Activated CD4-positive, CD25-positive, alpha-beta regulatory T cell (primary cell): ENCODE results near the gene ACP3.
"Not testable (repeated sequence)": the region's sequence is repeated elsewhere in the genome, so short reads cannot be mapped to it uniquely, and the experiment has no call there.

Source experiments
- DNase-seq, 4 experiments: peaks; one replicate each; lab custom pipeline; 2025; lab: John Stamatoyannopoulos, UW

ACP3 gene

GRCh38 chr3:132362329-132362728 lies 45.1 kb downstream of the ACP3 start:
- DNase-seq = no peak

GRCh38 chr3:132368515-132368914 lies 51.3 kb downstream of the ACP3 start:
- DNase-seq = no peak

- DNase-seq = no peak
Observed at GRCh38 chr3:132368962-132369361, 51.8 kb downstream of the ACP3 start.

GRCh38 chr3:132376945-132377354 lies 59.7 kb downstream of the ACP3 start:
- DNase-seq = not testable (repeated sequence)

GRCh38 chr3:132378048-132378762 lies 61.0 kb downstream of the ACP3 start:
- no peak for DNase-seq

DNA sequence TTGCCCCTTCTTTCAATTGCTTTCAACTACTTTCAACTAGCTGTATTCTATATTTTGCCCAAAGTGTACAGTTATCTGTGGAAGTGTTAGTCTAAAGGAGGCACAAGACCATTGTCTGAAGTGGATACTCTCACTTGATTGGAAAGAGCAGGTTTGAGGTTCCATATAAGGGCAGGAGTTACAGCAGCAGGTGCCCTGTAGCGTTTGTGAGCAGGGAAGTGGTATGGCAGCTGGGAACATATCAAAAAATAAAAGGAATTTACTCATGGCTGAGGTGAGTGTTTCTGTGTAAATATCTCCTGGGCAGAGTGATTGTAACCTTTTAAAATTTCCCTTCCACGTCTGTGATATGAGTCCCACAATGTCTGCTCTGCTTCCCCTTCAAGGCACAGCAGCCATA lies 61.6 kb downstream of the ACP3 start:
- no peak for DNase-seq

GRCh38 chr3:132380920-132381319 lies 63.7 kb downstream of the ACP3 start:
- DNase-seq = no peak

GRCh38 chr3:132381348-132381944 lies 64.2 kb downstream of the ACP3 start:
- DNase-seq = no peak

DNA sequence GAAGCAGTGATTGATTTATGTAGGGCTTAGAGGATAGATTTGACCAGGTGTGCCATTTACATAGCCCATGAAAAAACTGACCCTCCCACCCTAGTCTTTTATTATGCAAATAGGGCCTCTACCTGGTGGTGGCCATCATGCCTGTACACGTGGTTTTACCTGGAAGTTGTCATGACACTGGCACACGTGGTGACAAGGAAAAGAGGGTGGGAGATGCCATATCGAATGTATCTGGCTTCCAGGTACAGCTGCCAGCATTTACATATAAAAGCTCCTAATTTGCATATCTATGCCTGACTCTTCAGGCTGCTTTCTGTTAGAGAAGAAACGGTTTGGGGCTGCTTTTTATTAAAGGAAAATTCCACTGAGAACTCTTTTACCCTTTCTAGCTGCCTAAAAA lies 65.1 kb downstream of the ACP3 start:
- no peak for DNase-seq

GRCh38 chr3:132382688-132383194 lies 65.5 kb downstream of the ACP3 start:
- no peak for DNase-seq

DNA sequence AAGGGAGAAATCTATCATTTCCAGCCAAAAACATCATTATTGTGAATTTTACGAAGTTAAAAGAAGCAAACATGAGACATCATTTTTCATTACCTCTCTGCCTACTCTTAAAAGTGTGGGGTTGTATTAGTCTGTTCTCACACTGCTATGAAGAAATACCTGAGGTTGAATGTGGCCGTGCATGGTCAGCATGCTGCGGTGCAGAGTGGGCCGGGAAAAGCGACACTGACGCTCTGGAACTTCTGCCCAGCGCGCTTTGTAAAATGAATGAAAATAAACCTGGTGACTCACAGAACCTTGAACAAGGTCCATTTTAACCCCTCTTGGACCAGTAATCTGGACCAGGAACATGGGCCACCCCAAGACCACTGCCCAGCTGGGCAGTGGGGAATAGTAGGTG lies 69.1 kb downstream of the ACP3 start:
- DNase-seq = no peak

DNA sequence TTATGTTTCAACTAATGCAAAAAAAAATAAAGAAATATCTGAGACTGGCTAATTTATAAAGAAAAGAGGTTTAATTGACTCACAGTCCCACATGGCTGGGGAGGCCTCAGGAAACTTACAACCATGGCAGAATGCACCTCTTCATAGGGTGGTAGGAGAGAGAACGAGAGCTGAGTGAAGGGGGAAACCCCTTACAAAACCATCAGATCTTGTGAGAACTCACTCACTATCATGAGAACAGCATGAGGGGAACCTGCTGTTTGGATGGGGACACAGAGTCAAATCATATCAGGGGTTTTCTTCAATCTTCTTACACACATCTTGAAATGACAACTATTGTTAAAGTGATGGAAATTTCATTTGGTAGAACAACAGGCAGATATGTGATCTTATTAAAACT lies 75.5 kb downstream of the ACP3 start:
- not testable (repeated sequence) for DNase-seq

DNA sequence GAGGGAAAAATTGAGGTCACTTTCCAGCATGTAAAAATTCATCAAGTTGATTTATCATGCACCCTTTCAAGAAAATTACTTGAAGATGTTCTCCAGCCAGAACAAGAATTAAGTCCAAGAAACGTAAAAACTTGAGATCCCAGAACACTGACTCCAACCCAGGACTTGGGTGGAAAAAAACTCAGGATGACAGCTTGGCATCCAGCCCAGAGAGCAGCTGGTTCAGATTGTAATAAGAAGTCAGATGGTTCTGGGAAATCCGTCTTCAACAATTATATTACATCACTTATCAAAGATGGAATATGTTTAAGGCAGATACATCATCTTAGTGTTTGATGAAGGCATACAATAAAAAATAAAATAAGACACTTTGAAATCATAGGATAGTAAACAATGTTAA lies 77.1 kb downstream of the ACP3 start:
- no peak for DNase-seq

DNA sequence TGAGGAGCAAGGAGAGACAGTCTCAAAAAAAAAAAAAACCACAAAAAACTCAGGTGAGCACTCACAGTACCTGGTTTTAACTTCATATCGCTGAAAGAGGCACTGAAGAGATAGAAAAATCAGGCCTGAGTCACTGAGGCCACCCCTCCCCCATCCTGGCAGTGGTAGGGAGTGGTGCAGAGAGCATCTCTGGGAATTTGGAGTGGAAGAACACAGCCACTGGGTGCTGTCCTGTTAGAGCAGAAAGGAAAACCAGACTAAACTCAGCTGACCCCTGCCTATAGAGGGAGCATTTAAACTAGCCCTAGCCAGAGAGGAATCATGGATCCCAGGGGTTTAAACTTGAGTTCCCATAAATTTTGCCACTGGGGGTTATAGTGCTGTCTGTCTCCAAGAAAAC lies 77.9 kb downstream of the ACP3 start:
- no peak for DNase-seq

DNA sequence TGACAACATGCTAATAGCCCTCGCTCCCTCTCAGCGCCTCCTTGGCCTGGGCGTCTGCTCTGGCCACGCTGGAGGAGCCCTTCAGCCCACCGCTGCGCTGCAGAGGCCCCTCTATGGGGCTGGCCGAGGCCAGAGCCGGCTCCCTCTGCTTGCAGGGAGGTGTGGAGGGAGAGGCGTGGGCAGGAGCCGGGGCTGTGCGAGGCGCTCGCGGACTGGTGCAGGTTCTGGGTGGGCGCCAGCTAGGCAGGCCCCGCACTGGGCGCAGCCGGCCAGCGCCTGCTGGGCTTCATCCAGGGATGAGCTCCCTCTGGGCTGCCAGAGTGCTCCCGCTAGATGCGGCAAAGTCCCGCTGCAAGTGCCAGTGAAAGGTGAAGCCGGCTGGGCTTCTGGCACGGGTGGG lies 79.0 kb downstream of the ACP3 start:
- no peak for DNase-seq

- not testable (repeated sequence) for DNase-seq
Observed at GRCh38 chr3:132396776-132397175, 79.6 kb downstream of the ACP3 start.

- DNase-seq = no peak
Observed at GRCh38 chr3:132399054-132399929, 82.1 kb downstream of the ACP3 start.

DNA sequence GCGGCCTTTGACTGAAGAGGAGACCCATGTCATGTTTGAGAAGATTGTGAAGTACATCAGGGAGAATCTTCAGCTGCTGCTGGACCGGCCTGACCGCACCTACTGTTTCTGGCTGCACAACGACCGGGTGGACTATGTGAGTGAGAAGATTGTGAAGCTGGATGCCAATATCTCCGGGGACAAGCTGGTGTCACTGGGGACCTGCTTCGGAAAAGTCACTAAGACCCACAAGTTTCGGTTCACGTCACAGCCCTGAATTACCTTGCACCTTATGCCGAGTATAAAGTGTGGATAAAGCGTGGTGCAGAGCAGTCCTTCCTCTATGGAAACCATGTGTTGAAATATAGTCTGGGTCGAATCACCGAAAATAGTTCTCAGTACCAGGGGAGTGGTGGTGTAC lies 84.0 kb downstream of the ACP3 start:
- DNase-seq = no peak

- DNase-seq = no peak
Observed at GRCh38 chr3:132404276-132404675, 87.1 kb downstream of the ACP3 start.

- no peak for DNase-seq
Observed at GRCh38 chr3:132405188-132405587, 88.0 kb downstream of the ACP3 start.

GRCh38 chr3:132405609-132406299 lies 88.5 kb downstream of the ACP3 start:
- DNase-seq = no peak

DNA sequence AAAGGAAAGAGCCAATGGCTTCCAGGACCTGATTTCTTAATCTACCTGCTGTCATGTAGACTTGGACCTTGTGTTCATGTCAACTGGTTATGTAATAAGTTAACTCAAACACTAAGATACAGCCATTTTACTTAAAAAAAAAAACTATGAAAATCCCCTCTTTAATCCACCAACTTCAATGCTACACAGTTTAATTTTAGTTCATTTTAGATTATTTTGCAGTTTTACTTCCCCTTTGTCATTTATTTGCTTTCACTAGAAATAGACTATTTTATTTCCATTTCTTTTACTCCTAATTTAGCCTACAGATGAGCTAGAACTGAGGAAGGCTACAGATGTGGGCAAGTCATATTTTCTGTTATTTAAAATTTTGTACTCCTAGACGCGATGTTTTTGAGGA lies 89.4 kb downstream of the ACP3 start:
- DNase-seq = no peak
